Fibroblast of villous mesenchyme (primary cell): ENCODE data around the gene RPAIN. TPM values are rescaled to one million over a fixed set of nuclear protein-coding genes. Genes with fewer than 3 reads are reported as not detected.

ENCODE experiments used
- DNase-seq: peaks from one replicate; pipeline ENCODE4 v3.0.0-alpha.2; 2010; ENCODE audit warnings: low read depth
- H3K4me3 ChIP-seq: 2 replicates; pipeline ENCODE4 v1.5.1; 2011; ENCODE audit warnings: low read depth, mild to moderate bottlenecking, low read length
- CTCF ChIP-seq: IDR thresholded peaks from 2 replicates; pipeline ENCODE4 v1.5.1; 2012; ENCODE audit warnings: low read depth, mild to moderate bottlenecking, low read length; ENCODE audit not compliant: insufficient read depth
- total RNA-seq: library from RNA; depleted of rRNA; stranded (reverse); fragments of >200 nt; gene quantifications from 2 replicates; pipeline ENCODE4 v1.2.3, GENCODE V29; 2012

RPAIN gene
- total RNA-seq, 1 donor: 35.0 TPM

- DNase-seq: no peak
- no peak for TF ChIP-seq CTCF
- no peak overlapping the region for H3K4me3 ChIP-seq
Measured at GRCh38 chr17:5381542-5381941, 38.4 kb upstream of the RPAIN start.

GRCh38 chr17:5391678-5392077, 28.3 kb upstream of the RPAIN start:
- no peak for DNase-seq
- no peak overlapping the region for H3K4me3 ChIP-seq
- TF ChIP-seq CTCF: no peak

- H3K4me3 ChIP-seq: no peak overlapping the region
- no peak for TF ChIP-seq CTCF
- no peak for DNase-seq
Measured at GRCh38 chr17:5396612-5397011, 23.4 kb upstream of the RPAIN start.

- TF ChIP-seq CTCF: no peak
- peak; percentile 33 for DNase-seq
- H3K4me3 ChIP-seq: no peak overlapping the region
Measured at GRCh38 chr17:5399767-5400166, 20.2 kb upstream of the RPAIN start.

- H3K4me3 ChIP-seq: no peak overlapping the region
- no peak for DNase-seq
- TF ChIP-seq CTCF: no peak
Measured at GRCh38 chr17:5405400-5405799, 14.6 kb upstream of the RPAIN start.

GRCh38 chr17:5408186-5408585, 11.8 kb upstream of the RPAIN start:
- no peak overlapping the region for H3K4me3 ChIP-seq
- no peak for TF ChIP-seq CTCF
- no peak for DNase-seq

- TF ChIP-seq CTCF: no peak
- H3K4me3 ChIP-seq: no peak overlapping the region
- DNase-seq: no peak
Measured at GRCh38 chr17:5410594-5411272, 9.2 kb upstream of the RPAIN start.
